Neural cell (in vitro differentiated cells): Measurements from ENCODE around the gene TCHH. TPM values are rescaled to one million over a fixed set of nuclear protein-coding genes. Genes with fewer than 3 reads are reported as not detected.

ENCODE experiments used
- H2AFZ ChIP-seq: fragments of 200-600, 300-800 bp; sonication (generic), shearing (Covaris generic); 2 replicates; pipeline ENCODE4 v1.6.0; 2014; ENCODE audit warnings: low read depth, mild to moderate bottlenecking, antibody characterized with exemption, low read length, moderate library complexity
- H3F3A ChIP-seq: fragments of 200-600 bp; shearing (Covaris generic); 2 replicates; pipeline ENCODE4 v1.6.1; 2016; ENCODE audit warnings: mild to moderate bottlenecking, moderate library complexity, mixed read lengths, antibody characterized with exemption, low read length; ENCODE audit not compliant: insufficient read depth, poor library complexity, severe bottlenecking
- H3K27ac ChIP-seq: fragments of 200-600, 300-800 bp; sonication (generic), shearing (Covaris generic); 2 replicates; pipeline ENCODE4 v1.5.1; 2014; ENCODE audit warnings: mild to moderate bottlenecking, low read length, moderate library complexity
- H3K27me3 ChIP-seq: fragments of 300-800, 200-600 bp; sonication (generic), shearing (Covaris generic); 2 replicates; pipeline ENCODE4 v1.6.0; 2014; ENCODE audit warnings: mild to moderate bottlenecking, low read depth, low read length, moderate library complexity; ENCODE audit not compliant: insufficient read depth
- H3K36me3 ChIP-seq: fragments of 300-800, 200-600 bp; sonication (generic), shearing (Covaris generic); 2 replicates; pipeline ENCODE4 v1.5.1; 2014; ENCODE audit warnings: mild to moderate bottlenecking, antibody characterized with exemption, low read length, moderate library complexity; ENCODE audit not compliant: insufficient read depth
- H3K4me2 ChIP-seq: fragments of 300-800, 200-600 bp; sonication (generic), shearing (Covaris generic); 2 replicates; pipeline ENCODE4 v1.6.0; 2014; ENCODE audit warnings: mild to moderate bottlenecking, low read length
- H3K4me3 ChIP-seq: fragments of 300-800, 200-600 bp; sonication (generic), shearing (Covaris generic); 2 replicates; pipeline ENCODE4 v1.5.1; 2014; ENCODE audit warnings: mild to moderate bottlenecking, low read length, moderate library complexity
- H3K79me2 ChIP-seq: fragments of 200-600 bp; shearing (Covaris generic); replicated peaks from 2 replicates; pipeline ENCODE4 v1.6.0; 2014; ENCODE audit warnings: mild to moderate bottlenecking, low read length, moderate library complexity; ENCODE audit not compliant: insufficient read depth
- H3K9ac ChIP-seq: fragments of 300-800, 200-600 bp; sonication (generic), shearing (Covaris generic); 2 replicates; pipeline ENCODE4 v1.6.1; 2016; ENCODE audit warnings: mild to moderate bottlenecking, low read length, mixed read lengths
- H3K9me2 ChIP-seq: fragments of 200-600 bp; shearing (Covaris generic); 2 replicates; pipeline ENCODE4 v1.6.1; 2016; ENCODE audit warnings: mild to moderate bottlenecking, low read length, mixed read lengths; ENCODE audit not compliant: insufficient read depth
- H3K9me3 ChIP-seq: fragments of 200-600, 300-800 bp; sonication (generic), shearing (Covaris generic); 2 replicates; pipeline ENCODE4 v1.6.1; 2016; ENCODE audit warnings: mild to moderate bottlenecking, mixed run types, low read length, moderate library complexity, mixed read lengths
- H4K20me1 ChIP-seq: fragments of 200-600 bp; shearing (Covaris generic); 2 replicates; pipeline ENCODE4 v1.6.1; 2016; ENCODE audit warnings: mild to moderate bottlenecking, mixed run types; ENCODE audit not compliant: insufficient read depth
- EP300 ChIP-seq: fragments of 450-650 bp; conservative IDR thresholded peaks from 2 replicates; pipeline ENCODE4 v1.6.1; 2014; ENCODE audit warnings: antibody characterized with exemption, mild to moderate bottlenecking, moderate library complexity; ENCODE audit not compliant: poor library complexity, severe bottlenecking
- EZH2 ChIP-seq: fragments of 200-600, 300-800 bp; shearing (Covaris generic), sonication (generic); IDR thresholded peaks from 2 replicates; pipeline ENCODE4 v1.6.1; 2014; ENCODE audit warnings: antibody characterized with exemption, low read length, borderline replicate concordance, mild to moderate bottlenecking; ENCODE audit not compliant: insufficient read depth, poor library complexity, severe bottlenecking
- MXI1 ChIP-seq: fragments of 450-650 bp; conservative IDR thresholded peaks from 2 replicates; pipeline ENCODE4 v1.6.1; 2014; ENCODE audit warnings: antibody characterized with exemption, mild to moderate bottlenecking; ENCODE audit not compliant: poor library complexity, severe bottlenecking
- POLR2AphosphoS5 ChIP-seq: IDR thresholded peaks from 2 replicates; pipeline ENCODE4 v1.6.1; 2012
- RAD21 ChIP-seq: fragments of 450-650 bp; conservative IDR thresholded peaks from 2 replicates; pipeline ENCODE4 v1.6.1; 2014; ENCODE audit warnings: antibody characterized with exemption, mild to moderate bottlenecking, moderate library complexity
- SMC3 ChIP-seq: fragments of 450-650 bp; conservative IDR thresholded peaks from 2 replicates; pipeline ENCODE4 v1.6.1; 2014; ENCODE audit warnings: antibody characterized with exemption, mild to moderate bottlenecking, moderate library complexity; ENCODE audit not compliant: poor library complexity
- TAF1 ChIP-seq: IDR thresholded peaks from 2 replicates; pipeline ENCODE4 v1.6.1; 2012; ENCODE audit warnings: low read depth
- polyA plus RNA-seq: library from polyadenylated mRNA; depleted of rRNA; stranded (reverse); fragments of >200 nt; gene quantifications from 2 replicates; pipeline ENCODE4 v1.2.3, GENCODE V29; 2014
- TF ChIP-seq, protein P1 (sequence below): fragments of 450-650 bp; IDR thresholded peaks from 2 replicates; pipeline ENCODE4 v1.5.1; 2014; ENCODE audit warnings: antibody characterized with exemption, mild to moderate bottlenecking, moderate library complexity; ENCODE audit not compliant: poor library complexity, severe bottlenecking
- TF ChIP-seq, protein P2 (sequence below): IDR thresholded peaks from 2 replicates; pipeline ENCODE4 v1.6.1; 2012; ENCODE audit warnings: borderline replicate concordance

TCHH gene
- polyA plus RNA-seq, 1 donor from 2014 or later: 0.14 TPM

DNA sequence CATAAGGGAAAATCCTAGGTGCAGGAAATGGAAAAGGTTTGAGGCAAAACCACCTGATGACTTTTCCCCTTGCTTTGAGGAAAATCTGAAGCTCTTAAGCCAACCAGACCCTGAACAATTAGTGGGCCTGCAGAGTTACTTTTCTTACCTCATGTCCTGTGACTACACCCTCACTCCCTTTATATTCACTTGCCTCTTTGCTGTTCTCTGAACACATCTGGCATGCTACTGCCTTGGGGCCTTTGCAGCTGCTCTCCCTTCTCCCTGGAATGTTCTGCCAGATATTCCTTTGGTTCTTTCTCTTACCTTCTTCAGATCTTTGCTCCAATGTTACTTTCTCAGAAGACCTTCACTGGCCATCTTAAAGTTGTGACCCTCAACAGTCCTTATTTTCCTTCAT lies 22.0 kb upstream of the TCHH start:
- H3K4me3 ChIP-seq: no peak overlapping the region
- H3K9me3 ChIP-seq: peaks cover 7% of the 10 kb centered on the region
- H3K79me2 ChIP-seq: no peaks in the 10 kb centered on the region
- H3K4me2 ChIP-seq: no peak overlapping the region
- H3K9me2 ChIP-seq: no peaks in the 10 kb centered on the region
- H2AFZ ChIP-seq: no peak overlapping the region
- TF ChIP-seq MXI1 (no peak), EZH2 (no peak), POLR2AphosphoS5 (no peak), RAD21 (no peak), SMC3 (no peak), EP300 (no peak), TAF1 (no peak)
- TF ChIP-seq, protein P1, sequence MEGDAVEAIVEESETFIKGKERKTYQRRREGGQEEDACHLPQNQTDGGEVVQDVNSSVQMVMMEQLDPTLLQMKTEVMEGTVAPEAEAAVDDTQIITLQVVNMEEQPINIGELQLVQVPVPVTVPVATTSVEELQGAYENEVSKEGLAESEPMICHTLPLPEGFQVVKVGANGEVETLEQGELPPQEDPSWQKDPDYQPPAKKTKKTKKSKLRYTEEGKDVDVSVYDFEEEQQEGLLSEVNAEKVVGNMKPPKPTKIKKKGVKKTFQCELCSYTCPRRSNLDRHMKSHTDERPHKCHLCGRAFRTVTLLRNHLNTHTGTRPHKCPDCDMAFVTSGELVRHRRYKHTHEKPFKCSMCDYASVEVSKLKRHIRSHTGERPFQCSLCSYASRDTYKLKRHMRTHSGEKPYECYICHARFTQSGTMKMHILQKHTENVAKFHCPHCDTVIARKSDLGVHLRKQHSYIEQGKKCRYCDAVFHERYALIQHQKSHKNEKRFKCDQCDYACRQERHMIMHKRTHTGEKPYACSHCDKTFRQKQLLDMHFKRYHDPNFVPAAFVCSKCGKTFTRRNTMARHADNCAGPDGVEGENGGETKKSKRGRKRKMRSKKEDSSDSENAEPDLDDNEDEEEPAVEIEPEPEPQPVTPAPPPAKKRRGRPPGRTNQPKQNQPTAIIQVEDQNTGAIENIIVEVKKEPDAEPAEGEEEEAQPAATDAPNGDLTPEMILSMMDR: no peak
- TF ChIP-seq, protein P2, sequence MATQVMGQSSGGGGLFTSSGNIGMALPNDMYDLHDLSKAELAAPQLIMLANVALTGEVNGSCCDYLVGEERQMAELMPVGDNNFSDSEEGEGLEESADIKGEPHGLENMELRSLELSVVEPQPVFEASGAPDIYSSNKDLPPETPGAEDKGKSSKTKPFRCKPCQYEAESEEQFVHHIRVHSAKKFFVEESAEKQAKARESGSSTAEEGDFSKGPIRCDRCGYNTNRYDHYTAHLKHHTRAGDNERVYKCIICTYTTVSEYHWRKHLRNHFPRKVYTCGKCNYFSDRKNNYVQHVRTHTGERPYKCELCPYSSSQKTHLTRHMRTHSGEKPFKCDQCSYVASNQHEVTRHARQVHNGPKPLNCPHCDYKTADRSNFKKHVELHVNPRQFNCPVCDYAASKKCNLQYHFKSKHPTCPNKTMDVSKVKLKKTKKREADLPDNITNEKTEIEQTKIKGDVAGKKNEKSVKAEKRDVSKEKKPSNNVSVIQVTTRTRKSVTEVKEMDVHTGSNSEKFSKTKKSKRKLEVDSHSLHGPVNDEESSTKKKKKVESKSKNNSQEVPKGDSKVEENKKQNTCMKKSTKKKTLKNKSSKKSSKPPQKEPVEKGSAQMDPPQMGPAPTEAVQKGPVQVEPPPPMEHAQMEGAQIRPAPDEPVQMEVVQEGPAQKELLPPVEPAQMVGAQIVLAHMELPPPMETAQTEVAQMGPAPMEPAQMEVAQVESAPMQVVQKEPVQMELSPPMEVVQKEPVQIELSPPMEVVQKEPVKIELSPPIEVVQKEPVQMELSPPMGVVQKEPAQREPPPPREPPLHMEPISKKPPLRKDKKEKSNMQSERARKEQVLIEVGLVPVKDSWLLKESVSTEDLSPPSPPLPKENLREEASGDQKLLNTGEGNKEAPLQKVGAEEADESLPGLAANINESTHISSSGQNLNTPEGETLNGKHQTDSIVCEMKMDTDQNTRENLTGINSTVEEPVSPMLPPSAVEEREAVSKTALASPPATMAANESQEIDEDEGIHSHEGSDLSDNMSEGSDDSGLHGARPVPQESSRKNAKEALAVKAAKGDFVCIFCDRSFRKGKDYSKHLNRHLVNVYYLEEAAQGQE: no peak
- H3K36me3 ChIP-seq: no peaks in the 10 kb centered on the region
- no peak overlapping the region for H3K27ac ChIP-seq
- H4K20me1 ChIP-seq: no peaks in the 10 kb centered on the region
- no peaks in the 10 kb centered on the region for H3K27me3 ChIP-seq
- H3F3A ChIP-seq: no peaks in the 10 kb centered on the region
- H3K9ac ChIP-seq: no peak overlapping the region

DNA sequence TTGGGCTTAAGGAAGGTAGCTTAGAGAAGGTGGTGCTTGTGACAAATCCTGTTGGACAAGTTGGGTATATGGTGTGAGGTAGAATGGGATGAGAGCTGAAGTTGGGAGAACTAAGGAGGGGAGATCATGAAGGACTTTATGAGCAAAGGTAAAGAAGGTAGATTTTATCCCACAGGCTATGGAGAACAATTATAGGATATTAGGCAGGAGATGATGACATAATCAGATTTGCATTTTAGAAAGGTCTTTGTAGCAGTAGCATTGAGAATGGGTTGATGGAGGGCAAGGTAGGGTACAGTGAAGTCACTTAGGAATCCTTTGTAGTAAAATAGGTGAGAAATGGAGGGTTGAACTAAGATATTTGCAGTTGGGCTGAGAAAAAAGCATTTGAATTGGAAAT lies 14.9 kb upstream of the TCHH start:
- H2AFZ ChIP-seq: no peak overlapping the region
- H3K4me3 ChIP-seq: no peak overlapping the region
- H3F3A ChIP-seq: no peaks in the 10 kb centered on the region
- no peaks in the 10 kb centered on the region for H3K36me3 ChIP-seq
- no peak overlapping the region for H3K9ac ChIP-seq
- peaks cover 12% of the 10 kb centered on the region for H3K9me3 ChIP-seq
- no peaks in the 10 kb centered on the region for H3K79me2 ChIP-seq
- H3K9me2 ChIP-seq: no peaks in the 10 kb centered on the region
- no peaks in the 10 kb centered on the region for H4K20me1 ChIP-seq
- no peak overlapping the region for H3K4me2 ChIP-seq
- no peaks in the 10 kb centered on the region for H3K27me3 ChIP-seq
- no peak for TF ChIP-seq MXI1
- no peak for TF ChIP-seq POLR2AphosphoS5
- TF ChIP-seq, protein P1: no peak
- TF ChIP-seq EZH2: no peak
- no peak for TF ChIP-seq EP300
- TF ChIP-seq TAF1: no peak
- TF ChIP-seq, protein P2: no peak
- TF ChIP-seq SMC3: no peak
- TF ChIP-seq RAD21: no peak
- no peak overlapping the region for H3K27ac ChIP-seq
